Measurements from ENCODE around the gene TNNI3K. TPM values are rescaled to one million over a fixed set of nuclear protein-coding genes. Genes with fewer than 3 reads are reported as not detected.
A peak's percentile ranks its signal among the peaks of the same experiment; 100 is the strongest.

Gene TNNI3K, protein sequence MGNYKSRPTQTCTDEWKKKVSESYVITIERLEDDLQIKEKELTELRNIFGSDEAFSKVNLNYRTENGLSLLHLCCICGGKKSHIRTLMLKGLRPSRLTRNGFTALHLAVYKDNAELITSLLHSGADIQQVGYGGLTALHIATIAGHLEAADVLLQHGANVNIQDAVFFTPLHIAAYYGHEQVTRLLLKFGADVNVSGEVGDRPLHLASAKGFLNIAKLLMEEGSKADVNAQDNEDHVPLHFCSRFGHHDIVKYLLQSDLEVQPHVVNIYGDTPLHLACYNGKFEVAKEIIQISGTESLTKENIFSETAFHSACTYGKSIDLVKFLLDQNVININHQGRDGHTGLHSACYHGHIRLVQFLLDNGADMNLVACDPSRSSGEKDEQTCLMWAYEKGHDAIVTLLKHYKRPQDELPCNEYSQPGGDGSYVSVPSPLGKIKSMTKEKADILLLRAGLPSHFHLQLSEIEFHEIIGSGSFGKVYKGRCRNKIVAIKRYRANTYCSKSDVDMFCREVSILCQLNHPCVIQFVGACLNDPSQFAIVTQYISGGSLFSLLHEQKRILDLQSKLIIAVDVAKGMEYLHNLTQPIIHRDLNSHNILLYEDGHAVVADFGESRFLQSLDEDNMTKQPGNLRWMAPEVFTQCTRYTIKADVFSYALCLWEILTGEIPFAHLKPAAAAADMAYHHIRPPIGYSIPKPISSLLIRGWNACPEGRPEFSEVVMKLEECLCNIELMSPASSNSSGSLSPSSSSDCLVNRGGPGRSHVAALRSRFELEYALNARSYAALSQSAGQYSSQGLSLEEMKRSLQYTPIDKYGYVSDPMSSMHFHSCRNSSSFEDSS
- total RNA-seq: not detected in 2 replicates

DNA sequence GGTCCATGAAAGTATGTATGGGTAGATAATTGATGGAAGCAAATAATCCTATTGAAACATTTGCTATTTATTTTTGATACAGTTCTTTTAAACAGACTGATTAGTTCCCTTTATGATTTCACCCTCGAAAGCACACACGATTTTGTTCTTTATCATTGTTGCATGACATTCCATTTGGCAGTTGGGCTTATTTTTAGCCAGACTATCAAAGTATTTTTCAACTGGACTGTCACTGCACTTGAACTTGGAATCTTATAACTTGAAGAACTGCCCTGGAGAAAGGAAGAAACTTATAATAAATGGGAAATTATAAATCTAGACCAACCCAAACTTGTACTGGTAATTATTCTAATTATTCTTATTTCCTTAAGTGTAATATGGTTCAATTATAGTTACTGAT, at the start of gene TNNI3K:
Gene TNNI3K, plus strand, starts transcription at position 235 of the 400 bp plus-strand sequence. Its CDS starts 65 bp downstream, at position 300.
- Mint-ChIP-seq H3K27ac (no peak within 1 kb of the TSS), H3K36me3 (ENCODE audit: low read depth) (no peaks in the 10 kb centered on the region), H3K27me3 (ENCODE audit: insufficient read depth) (no peaks in the 10 kb centered on the region), H3K4me1 (ENCODE audit: low read depth) (no peaks in the 10 kb centered on the region), H3K4me3 (no peak within 1 kb of the TSS), H3K9me3 (no peaks in the 10 kb centered on the region)
- intact Hi-C loops (cut with micrococcal nuclease): no loop called here
- no peak for DNase-seq (ENCODE audit: low spot score)

DNA sequence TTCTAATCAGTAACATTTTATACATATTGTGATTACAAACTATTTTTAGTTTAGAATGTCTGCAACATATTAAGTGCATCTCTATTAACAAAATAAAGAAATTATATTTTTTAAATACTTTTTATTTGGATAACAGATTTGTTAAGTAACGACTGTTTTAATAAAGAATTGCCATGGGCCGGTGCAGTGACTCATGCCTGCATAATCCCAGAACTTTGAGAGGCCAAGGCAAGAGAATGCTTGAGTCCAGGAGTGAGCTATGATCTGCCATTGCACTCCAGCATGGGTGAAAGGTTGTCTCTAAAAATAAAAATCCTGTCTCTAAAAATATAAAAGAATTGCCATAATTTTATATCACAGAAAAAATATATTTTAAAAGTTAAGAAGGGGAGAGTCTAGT, 41.3 kb upstream of the TNNI3K start:
- Mint-ChIP-seq H3K36me3 (ENCODE audit: low read depth) (peaks cover 2% of the 10 kb centered on the region), H3K4me3 (no peak overlapping the region), H3K4me1 (ENCODE audit: low read depth) (peaks cover 8% of the 10 kb centered on the region), H3K27me3 (ENCODE audit: insufficient read depth) (peaks cover 1% of the 10 kb centered on the region), H3K27ac (no peak overlapping the region), H3K9me3 (no peaks in the 10 kb centered on the region)
- DNase-seq (ENCODE audit: low spot score): no peak
- intact Hi-C loops (cut with micrococcal nuclease): loop anchor here (10.0 kb wide), 1 partner anchor 1909 kb away; the partner anchor contains the start of gene NEGR1

DNA sequence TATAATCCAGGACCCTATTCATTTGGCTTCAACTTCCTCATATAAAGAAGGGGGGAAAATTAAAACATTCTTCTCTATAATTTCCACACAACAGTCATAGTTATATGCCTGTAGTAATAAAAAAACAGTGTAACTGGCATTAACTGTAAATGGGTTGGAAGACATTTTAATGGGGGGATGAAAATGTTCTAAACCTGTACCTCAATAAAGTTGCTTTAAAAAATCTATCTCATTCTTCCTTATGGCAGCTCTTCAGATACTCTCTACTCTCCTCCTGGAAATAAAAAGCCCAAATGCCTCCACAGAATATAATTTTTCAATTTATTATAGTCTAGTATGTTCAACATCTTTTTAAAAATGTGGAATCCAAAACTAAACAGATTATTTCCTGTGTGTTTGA, 39.8 kb upstream of the TNNI3K start:
- Mint-ChIP-seq H3K36me3 (ENCODE audit: low read depth) (peaks cover 2% of the 10 kb centered on the region), H3K27me3 (ENCODE audit: insufficient read depth) (no peaks in the 10 kb centered on the region), H3K4me1 (ENCODE audit: low read depth) (peaks cover 16% of the 10 kb centered on the region), H3K4me3 (no peak overlapping the region), H3K9me3 (no peaks in the 10 kb centered on the region), H3K27ac (no peak overlapping the region)
- DNase-seq (ENCODE audit: low spot score): no peak
- intact Hi-C loops (cut with micrococcal nuclease): loop anchor here (10.0 kb wide), 1 partner anchor 1911 kb away; the partner anchor contains the start of gene NEGR1

DNA sequence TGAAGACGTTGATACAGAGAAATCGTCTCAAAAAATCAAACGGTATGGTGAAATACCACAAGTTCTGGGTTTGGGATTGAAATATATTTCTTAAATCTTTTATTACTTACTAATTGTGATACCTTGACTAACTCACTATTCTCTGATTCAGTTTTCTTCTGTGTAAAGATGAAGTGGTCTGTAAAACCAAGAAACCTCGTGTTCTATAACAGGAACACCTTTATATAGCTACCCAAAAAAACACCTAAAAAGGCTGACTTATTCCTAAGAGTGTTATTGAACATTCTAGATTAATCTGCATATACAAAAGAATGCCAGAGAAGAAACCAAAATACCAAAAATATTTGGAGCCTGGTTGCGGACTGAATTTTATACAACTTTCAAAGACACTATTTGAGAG, 37.9 kb upstream of the TNNI3K start:
- peak overlapping the region; percentile 92 for H3K27ac Mint-ChIP-seq
- no peaks in the 10 kb centered on the region for H3K9me3 Mint-ChIP-seq
- peak overlapping the region; percentile 92 for H3K4me3 Mint-ChIP-seq
- peaks cover 16% of the 10 kb centered on the region for H3K4me1 Mint-ChIP-seq (ENCODE audit: low read depth)
- no peaks in the 10 kb centered on the region for H3K27me3 Mint-ChIP-seq (ENCODE audit: insufficient read depth)
- H3K36me3 Mint-ChIP-seq (ENCODE audit: low read depth): peaks cover 2% of the 10 kb centered on the region
- no peak for DNase-seq (ENCODE audit: low spot score)
- intact Hi-C loops (cut with micrococcal nuclease): loop anchor here (10.0 kb wide), 1 partner anchor 1912 kb away; the partner anchor contains the start of gene NEGR1

DNA sequence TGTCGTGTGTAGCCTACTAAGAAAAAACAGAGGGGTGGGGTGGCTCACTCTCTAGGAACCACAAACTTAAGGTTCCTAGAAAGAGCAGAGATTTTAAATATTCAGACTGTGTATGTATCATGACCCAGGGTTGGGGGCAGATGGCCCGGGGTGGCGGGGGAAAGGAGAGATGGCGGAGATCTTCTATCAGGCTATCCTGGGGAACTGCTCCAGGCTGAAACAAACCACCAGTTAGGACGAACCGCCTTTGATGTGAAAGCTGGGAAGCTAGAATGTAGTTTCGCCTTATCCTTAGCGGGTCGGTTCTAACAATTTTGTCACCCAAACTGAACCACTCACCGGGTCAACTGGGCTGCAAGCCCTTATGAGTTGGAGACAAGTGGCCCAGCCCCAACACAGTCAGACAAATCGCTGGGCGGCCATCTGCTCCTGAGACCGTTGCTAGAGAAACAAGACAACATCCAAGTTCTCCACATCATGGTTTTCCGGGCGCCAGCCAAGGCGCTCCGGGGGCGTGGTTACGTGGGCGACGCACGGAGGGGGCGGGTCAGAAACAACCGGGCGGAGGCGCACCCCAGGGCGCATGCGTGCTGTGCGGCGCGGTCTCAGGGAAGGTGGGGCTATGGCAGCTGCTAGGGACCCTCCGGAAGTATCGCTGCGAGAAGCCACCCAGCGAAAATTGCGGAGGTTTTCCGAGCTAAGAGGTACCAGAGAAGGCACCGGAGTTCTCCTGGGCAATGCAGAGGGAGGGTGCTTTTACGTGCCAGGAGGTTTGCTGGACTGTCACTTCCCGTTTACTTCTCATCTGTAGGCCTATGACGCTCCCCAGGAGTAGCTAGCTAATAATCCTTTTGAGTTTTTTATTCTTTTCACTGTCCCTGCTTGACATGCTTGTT, 37.3 kb upstream of the TNNI3K start, which contains the start of the genes FPGT and LRRIQ3:
Gene FPGT, plus strand, starts transcription at position 586 of the 896 bp plus-strand sequence. Its CDS starts 37 bp downstream, at position 623.
Gene LRRIQ3, minus strand, starts transcription at position 520 of the 896 bp plus-strand sequence. CDS start 14,492 bp downstream, outside the sequence.
- peak; percentile 93 for DNase-seq (ENCODE audit: low spot score)
- Mint-ChIP-seq H3K27me3 (ENCODE audit: insufficient read depth) (no peaks in the 10 kb centered on the region), H3K36me3 (ENCODE audit: low read depth) (peaks cover 2% of the 10 kb centered on the region)

DNA sequence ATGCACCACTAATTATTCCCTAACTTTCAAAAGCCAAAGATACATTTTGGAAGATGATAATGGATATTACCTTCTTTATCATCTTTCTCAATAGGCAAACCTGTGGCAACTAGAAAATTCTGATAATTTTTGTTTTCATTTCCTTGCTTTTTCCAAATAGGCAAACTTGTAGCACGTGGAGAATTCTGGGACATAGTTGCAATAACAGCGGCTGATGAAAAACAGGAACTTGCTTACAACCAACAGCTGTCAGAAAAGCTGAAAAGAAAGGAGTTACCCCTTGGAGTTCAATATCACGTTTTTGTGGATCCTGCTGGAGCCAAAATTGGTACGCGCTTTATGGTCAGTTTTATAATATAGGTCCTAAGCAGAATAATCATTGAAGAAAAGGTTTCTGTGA, 35.7 kb upstream of the TNNI3K start:
- Mint-ChIP-seq H3K36me3 (ENCODE audit: low read depth) (peaks cover 2% of the 10 kb centered on the region), H3K27me3 (ENCODE audit: insufficient read depth) (no peaks in the 10 kb centered on the region), H3K27ac (no peak overlapping the region), H3K4me3 (peak overlapping the region; percentile 92), H3K9me3 (no peaks in the 10 kb centered on the region), H3K4me1 (ENCODE audit: low read depth) (peaks cover 16% of the 10 kb centered on the region)
- intact Hi-C loops (cut with micrococcal nuclease): loop anchor here (2.0 to 10.0 kb wide), 2 partner anchors 1523 to 1915 kb away; partner anchors contain the start of gene NEGR1
- DNase-seq (ENCODE audit: low spot score): no peak

More for the DNA sequence above, 37.3 kb upstream of the TNNI3K start, which contains the start of the genes FPGT and LRRIQ3:
- no peaks in the 10 kb centered on the region for H3K9me3 Mint-ChIP-seq
- peaks cover 16% of the 10 kb centered on the region for H3K4me1 Mint-ChIP-seq (ENCODE audit: low read depth)
- H3K4me3 Mint-ChIP-seq: peak within 1 kb of the TSS; percentile 92
- H3K27ac Mint-ChIP-seq: peak within 1 kb of the TSS; percentile 92
- intact Hi-C loops (cut with micrococcal nuclease): loop anchor here (1.0 to 10.0 kb wide), 3 partner anchors 535 to 1913 kb away; partner anchors contain the start of genes CRYZ, NEGR1 and TYW3

DNA sequence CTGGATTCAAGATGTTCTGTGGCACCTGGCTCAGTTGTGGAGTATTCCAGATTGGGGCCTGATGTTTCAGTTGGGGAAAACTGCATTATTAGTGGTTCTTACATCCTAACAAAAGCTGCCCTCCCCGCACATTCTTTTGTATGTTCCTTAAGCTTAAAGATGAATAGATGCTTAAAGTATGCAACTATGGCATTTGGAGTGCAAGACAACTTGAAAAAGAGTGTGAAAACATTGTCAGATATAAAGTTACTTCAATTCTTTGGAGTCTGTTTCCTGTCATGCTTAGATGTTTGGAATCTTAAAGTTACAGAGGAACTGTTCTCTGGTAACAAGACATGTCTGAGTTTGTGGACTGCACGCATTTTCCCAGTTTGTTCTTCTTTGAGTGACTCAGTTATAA, 29.9 kb upstream of the TNNI3K start:
- H3K36me3 Mint-ChIP-seq (ENCODE audit: low read depth): peaks cover 2% of the 10 kb centered on the region
- no peaks in the 10 kb centered on the region for H3K9me3 Mint-ChIP-seq
- no peak overlapping the region for H3K4me3 Mint-ChIP-seq
- no peaks in the 10 kb centered on the region for H3K27me3 Mint-ChIP-seq (ENCODE audit: insufficient read depth)
- intact Hi-C loops (cut with micrococcal nuclease): no loop called here
- no peaks in the 10 kb centered on the region for H3K4me1 Mint-ChIP-seq (ENCODE audit: low read depth)
- DNase-seq (ENCODE audit: low spot score): no peak
- H3K27ac Mint-ChIP-seq: no peak overlapping the region

DNA sequence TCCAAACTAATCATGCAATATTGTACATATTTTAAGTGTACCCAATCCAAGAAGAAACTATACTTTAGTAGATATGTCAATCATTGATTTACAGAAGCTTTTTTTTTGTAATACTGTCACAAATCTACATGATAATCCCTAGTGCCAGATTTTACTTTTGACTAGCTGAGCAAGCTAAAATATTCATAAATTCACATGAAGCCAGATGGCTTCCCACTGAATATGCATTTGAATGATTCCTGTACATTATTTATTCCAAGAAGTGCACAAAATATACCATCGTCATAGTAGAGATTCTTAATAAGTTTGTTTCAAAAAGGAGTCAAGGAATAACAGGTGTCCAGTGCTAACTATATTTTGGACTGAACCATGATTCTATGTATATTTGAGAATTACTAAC, 20.0 kb upstream of the TNNI3K start:
- no peaks in the 10 kb centered on the region for H3K4me1 Mint-ChIP-seq (ENCODE audit: low read depth)
- H3K9me3 Mint-ChIP-seq: no peaks in the 10 kb centered on the region
- no peaks in the 10 kb centered on the region for H3K27me3 Mint-ChIP-seq (ENCODE audit: insufficient read depth)
- no peak overlapping the region for H3K4me3 Mint-ChIP-seq
- no peak overlapping the region for H3K27ac Mint-ChIP-seq
- no peak for DNase-seq (ENCODE audit: low spot score)
- no peaks in the 10 kb centered on the region for H3K36me3 Mint-ChIP-seq (ENCODE audit: low read depth)
- intact Hi-C loops (cut with micrococcal nuclease): no loop called here

DNA sequence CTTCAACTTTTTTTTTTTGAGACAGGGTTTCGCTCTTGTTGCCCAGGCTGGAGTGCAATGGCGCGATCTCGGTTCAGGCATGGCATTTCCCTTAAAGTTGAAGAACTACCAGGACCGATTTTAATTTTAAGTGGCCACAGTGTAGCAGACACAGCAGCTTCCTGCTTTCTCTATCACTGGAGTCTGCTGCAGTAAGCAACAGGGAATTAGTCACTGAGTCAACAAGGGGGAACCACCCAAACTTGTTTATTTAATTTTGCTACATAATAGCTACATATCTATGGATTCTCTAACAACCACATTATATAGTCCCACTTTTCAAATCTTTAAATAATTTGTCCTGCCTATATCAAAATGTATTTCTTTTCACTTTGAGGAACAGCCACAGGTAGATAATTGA, 12.5 kb upstream of the TNNI3K start:
- Mint-ChIP-seq H3K27ac (no peak overlapping the region), H3K4me3 (no peak overlapping the region), H3K36me3 (ENCODE audit: low read depth) (no peaks in the 10 kb centered on the region), H3K4me1 (ENCODE audit: low read depth) (no peaks in the 10 kb centered on the region), H3K27me3 (ENCODE audit: insufficient read depth) (no peaks in the 10 kb centered on the region), H3K9me3 (peaks cover 14% of the 10 kb centered on the region)
- DNase-seq (ENCODE audit: low spot score): no peak
- intact Hi-C loops (cut with micrococcal nuclease): no loop called here

DNA sequence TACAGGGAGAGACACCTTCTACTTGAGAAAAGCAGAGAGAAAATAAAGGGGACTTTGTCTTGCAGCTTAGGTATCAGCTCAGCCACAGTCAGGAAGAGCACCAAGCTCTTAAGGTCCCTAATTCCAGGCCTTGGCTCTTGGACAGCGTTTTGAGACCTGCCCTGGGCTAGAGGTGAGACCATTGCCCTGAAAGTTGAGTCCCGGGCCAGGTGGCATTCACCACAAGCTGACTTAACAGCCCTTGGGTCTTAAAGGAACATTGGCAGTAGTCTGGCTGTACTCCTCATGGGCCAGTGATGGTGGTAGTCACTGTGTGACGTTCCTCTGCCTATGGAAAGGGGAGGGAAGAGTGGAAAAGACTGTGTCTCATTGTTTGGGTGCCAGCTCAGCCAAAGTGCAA, 11.7 kb upstream of the TNNI3K start:
- Mint-ChIP-seq H3K27ac (no peak overlapping the region), H3K36me3 (ENCODE audit: low read depth) (no peaks in the 10 kb centered on the region), H3K4me1 (ENCODE audit: low read depth) (no peaks in the 10 kb centered on the region), H3K27me3 (ENCODE audit: insufficient read depth) (no peaks in the 10 kb centered on the region), H3K4me3 (no peak overlapping the region), H3K9me3 (peaks cover 14% of the 10 kb centered on the region)
- intact Hi-C loops (cut with micrococcal nuclease): no loop called here
- no peak for DNase-seq (ENCODE audit: low spot score)

DNA sequence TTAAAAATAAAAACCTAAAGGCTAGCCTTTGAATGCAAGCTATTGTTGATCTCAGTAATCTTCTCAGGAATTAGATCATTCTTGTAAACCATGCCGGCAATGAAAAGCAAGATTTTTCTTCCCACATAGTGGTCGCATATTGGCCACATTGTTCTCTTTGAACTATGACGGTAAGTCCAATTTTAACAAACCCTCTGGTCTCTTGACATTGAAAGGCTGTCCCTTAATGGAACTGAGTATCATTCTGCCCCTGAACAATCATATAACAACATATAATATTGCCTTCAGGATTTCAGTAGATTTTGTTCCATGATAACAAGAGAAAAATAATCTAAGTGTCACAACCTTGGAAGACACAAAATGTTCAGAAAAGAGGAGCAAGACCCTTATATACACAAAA, 1.3 kb downstream of the TNNI3K start:
- H3K4me3 Mint-ChIP-seq: no peak overlapping the region
- intact Hi-C loops (cut with micrococcal nuclease): no loop called here
- H3K27me3 Mint-ChIP-seq (ENCODE audit: insufficient read depth): no peaks in the 10 kb centered on the region
- H3K9me3 Mint-ChIP-seq: no peaks in the 10 kb centered on the region
- H3K27ac Mint-ChIP-seq: no peak overlapping the region
- no peaks in the 10 kb centered on the region for H3K36me3 Mint-ChIP-seq (ENCODE audit: low read depth)
- H3K4me1 Mint-ChIP-seq (ENCODE audit: low read depth): no peaks in the 10 kb centered on the region
- no peak for DNase-seq (ENCODE audit: low spot score)

DNA sequence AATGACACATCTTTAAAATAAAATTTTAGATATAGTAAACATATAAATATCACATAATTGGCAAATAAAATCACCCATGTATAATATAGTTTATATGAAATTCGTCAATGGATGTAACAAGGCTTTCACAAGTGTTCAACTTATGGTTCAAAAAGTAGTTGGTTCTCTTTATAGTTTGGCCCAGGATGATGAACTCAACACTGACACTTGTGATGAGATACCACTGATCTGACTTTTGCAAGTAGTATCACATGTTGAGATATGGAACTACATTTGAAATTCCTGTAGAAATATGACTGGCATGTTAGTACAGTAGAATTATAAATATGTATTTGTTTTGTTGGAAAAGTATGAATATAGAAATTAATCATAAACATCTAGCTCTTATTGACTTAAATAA, 1.8 kb downstream of the TNNI3K start:
- no peaks in the 10 kb centered on the region for H3K4me1 Mint-ChIP-seq (ENCODE audit: low read depth)
- no peaks in the 10 kb centered on the region for H3K9me3 Mint-ChIP-seq
- no peak for DNase-seq (ENCODE audit: low spot score)
- H3K27me3 Mint-ChIP-seq (ENCODE audit: insufficient read depth): no peaks in the 10 kb centered on the region
- intact Hi-C loops (cut with micrococcal nuclease): no loop called here
- no peak overlapping the region for H3K27ac Mint-ChIP-seq
- no peak overlapping the region for H3K4me3 Mint-ChIP-seq
- no peaks in the 10 kb centered on the region for H3K36me3 Mint-ChIP-seq (ENCODE audit: low read depth)

Data from activated T-helper 1 cell treated with anti-CD3 and anti-CD28 coated beads, Interleukin-12 subunit alpha, Interleukin-12 subunit beta, Interleukin-2, Interleukin-4 antibody, amounts not matched to agents 30 ng/mL and 10 ng/mL and 1 ng/mL, durations not matched to agents 14 hours and 24 hours and 36 hours (primary cell).